GM19452 (cell line): Measurements from ENCODE around the gene TNK1.
A peak's percentile ranks its signal among the peaks of the same experiment; 100 is the strongest.

Experiments
- ATAC-seq: cut with Tn5 transposase; IDR thresholded peaks from one replicate; pipeline ENCODE4 v1.9.1; 2021; ENCODE audit not compliant: unreplicated experiment

TNK1 gene

DNA sequence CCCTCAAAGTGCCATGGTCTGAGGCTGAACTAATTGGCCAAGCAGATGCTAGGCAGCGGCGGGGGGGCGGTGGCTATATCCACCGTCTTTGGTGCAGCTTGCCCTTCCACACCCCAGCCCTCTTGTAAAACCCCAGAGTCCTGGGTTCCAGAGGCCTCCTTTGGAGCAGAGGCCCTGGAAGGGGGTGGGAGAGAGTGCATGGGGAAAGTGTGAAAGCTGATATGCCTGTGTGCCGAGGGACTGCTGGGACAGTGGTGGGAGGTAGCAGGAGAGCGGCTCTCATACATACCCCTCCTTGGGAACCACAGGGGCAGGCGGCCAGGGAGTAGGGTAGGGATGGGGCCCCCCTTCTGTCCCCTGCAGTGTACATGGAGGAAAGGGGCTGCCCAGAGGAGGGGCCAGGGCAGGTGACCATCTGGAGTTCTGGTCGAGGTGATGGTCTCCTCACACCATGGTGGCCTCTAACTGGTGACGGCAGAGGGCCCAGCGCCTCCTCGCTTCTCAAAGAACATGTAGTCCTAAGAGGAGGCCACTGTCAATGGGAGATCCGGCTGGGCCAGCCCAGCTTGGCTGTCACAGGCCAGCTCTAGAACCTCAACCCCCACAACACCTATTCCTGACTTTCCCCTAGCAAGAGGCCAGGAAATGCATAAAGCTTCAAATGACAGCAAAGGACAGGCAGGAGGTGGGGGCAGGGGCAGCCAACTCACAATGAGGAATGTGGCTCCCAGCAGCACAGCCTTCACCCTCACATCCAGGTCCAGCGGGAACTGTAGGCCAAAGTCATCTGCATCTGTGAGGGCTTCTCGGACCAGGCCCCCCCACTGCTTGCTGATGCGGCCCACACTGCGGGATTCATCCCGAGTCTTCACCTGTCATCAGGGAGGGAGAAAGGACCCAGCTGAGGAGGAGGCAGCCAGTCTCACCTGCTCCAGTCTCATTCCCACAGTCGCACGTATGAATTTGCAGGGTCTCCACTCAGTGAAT lies 9.3 kb downstream of the TNK1 start:
- no peak for ATAC-seq

DNA sequence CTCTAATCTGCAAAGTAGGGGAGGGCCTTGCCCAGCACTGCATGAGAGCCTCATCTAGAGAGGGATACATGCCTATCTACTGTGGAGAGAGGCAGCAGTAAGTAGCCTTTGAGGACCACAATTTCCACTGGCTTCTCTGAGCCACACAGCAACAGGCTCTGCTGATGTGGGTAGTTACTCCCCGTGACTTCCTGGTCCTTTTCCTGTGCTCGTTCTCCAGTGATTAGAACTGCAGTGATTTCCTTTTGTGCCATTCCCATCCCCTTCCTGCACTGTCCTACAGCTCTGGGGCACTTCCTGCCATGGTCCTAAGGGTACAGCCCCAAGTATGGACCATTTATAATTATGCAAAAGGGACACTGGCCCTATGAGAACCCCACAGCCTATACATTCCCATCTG lies 10.4 kb downstream of the TNK1 start:
- no peak for ATAC-seq

- ATAC-seq: no peak
These were observed 12.1 kb downstream of the TNK1 start for GRCh38 chr17:7392696-7393612.

DNA sequence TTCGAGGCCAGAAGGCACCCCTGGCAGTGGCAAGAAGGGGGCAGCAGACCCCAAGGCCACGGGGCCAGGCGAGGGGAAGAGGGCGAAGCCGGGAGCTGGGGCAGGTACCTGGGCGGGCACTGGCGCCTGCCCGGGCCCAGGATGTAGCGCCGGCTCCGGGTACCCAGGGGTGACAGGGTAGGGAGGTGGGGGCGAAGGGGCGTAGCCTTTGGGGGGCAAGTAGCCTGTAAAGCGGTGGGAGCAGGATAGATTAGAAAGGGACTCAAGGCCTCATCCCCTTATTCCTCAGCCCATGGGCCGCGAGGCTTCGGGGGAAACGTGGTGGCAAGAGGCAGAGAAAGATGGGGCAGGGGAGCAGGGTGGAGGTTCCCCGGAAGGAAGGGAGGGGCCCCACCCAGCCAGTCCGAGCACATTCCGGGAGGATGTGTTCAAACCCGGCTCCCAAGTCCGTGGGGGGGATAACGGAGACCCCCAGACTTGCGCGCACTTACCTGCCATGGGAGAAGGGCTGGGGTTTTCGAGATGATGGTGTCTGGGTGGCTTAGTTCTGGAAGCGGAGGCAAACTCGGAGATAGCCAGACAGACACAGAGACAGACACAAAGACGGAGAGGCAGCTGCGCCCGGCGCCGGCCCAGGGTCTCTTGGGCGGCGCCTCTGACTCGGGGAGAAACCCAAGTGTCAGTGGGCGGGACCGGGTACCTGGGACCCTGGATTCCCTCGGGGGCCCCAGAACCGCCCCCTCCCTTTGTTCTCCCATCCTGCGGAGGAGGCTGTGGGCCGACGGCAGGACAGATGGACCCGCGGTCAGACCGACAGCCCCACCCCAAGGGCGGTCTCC lies 12.9 kb downstream of the TNK1 start:
- ATAC-seq: peak; percentile 46

DNA sequence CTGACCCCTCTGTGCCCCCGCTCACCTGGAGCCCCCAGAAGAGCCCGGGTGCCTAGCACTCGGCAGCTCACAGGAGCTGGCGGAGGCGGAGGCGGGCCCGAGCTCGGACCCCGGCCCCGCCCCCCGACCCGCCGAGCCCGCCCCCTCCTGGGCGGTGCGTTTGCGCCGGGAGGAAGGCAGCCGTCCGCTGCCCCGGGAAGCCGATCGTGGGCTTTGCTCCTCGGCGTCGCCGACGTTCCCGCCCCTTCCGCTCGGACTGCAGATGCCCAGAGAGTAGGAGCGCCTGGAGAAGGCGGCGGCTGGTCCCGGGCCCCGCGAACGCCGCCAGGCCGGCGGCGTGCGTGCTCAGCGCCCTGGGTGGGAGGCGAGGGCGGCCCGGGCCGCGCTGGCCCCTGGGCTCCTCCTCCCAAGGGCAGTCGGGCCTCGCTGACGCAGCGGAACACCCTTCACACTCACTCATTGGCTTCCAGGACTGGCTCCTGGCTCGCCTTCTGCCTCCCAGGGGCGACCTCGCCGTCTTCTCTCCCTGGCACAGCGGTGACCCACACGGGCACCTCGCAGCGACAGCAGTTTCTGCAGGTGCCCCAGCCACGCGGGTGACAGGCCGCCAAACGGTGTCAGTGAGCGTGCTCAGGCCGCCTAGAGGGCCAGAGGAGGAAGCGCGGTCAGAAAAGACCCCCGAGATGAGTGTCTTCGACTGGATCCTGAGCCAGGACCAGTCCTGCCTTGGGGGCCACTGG lies 13.7 kb downstream of the TNK1 start, which contains the start of gene PLSCR3:
Gene PLSCR3 (minus strand): TSS at position 74 of the 740 bp plus-strand sequence. CDS start 415 bp downstream, outside the sequence.
- ATAC-seq: peak; percentile 73

- no peak for ATAC-seq
These were observed 15.3 kb downstream of the TNK1 start for GRCh38 chr17:7396147-7396546.

GRCh38 chr17:7398612-7399011 lies 17.7 kb downstream of the TNK1 start:
- ATAC-seq: no peak

DNA sequence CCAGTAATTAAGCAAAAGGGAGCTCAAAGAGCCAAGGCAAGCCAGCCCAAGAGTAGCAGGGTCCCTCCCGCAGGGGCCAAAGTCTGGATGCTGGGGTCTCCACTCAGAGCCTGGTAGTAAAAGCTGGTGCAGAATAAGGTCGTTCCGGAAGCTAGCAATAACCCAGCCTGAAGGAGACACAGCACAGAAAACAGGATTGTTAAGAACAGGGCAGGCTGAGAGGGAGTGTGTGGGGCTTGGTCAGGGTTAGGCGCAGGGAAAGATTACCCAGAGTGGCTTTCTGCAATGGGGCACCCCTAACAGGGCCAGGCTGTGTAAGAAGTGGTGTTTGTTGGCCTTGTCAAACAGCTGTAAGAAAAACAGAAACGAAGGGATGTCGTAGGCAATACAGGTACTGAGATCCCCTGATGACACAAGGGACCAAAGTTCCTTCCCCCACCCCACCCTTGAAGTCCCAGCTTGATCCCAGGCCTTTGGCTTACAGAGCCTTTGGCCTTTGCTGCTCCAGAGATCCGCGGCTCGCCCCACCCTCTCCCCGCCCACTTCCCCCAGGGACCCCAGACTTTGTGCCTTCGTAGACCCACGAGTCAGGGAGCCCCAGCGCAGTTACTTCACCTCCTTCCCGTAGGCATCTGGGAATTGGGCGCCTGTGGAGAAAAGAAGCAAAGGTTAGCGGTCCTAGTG lies 22.3 kb downstream of the TNK1 start:
- no peak for ATAC-seq

- no peak for ATAC-seq
These were observed 22.8 kb downstream of the TNK1 start for GRCh38 chr17:7403727-7403976.

DNA sequence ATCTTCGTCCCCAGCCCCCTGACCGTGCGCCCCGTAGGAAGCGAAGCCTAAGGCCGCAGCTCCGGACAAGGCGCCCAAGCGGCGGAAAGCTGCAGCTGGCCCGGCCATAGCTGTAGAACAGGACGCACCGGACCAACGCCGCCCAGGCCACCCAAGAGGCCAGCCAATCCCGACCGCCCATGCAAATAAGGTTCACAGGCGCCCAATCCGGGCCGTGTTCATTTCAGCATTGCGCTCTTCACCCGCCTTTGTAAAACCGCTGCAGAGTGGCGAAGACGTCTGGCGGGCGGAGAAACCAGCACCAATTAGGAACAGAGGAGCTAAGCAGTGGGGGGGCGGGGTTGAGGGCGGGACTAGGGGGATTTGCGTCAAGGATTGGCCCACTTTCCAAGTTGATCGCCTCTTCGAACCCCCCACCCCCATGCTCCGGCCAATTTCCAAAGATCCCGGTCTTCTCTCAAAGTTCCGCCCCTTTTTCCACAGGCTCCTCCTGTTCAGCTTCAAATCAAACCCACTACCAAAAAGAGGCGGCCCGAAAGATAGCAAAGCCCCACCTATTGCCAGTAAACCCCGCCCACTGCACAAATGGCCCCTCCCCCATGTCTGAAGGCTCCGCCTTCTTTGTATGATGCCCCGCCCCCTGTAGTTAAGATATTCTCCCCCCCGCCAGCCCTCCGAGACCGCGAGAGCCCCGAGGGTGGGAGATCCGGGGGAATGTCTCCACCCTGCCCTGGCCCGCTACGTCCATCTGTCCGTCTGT lies 23.3 kb downstream of the TNK1 start, which contains the start of gene TMEM256:
Gene TMEM256 (minus strand): TSS at position 121 of the 760 bp plus-strand sequence. CDS start 13 bp downstream, at position 108.
- peak; percentile 92 for ATAC-seq

GRCh38 chr17:7404737-7405349 lies 24.0 kb downstream of the TNK1 start:
- no peak for ATAC-seq

GRCh38 chr17:7405350-7406234 lies 24.7 kb downstream of the TNK1 start:
- no peak for ATAC-seq

GRCh38 chr17:7406235-7406825 lies 25.4 kb downstream of the TNK1 start:
- ATAC-seq: no peak

DNA sequence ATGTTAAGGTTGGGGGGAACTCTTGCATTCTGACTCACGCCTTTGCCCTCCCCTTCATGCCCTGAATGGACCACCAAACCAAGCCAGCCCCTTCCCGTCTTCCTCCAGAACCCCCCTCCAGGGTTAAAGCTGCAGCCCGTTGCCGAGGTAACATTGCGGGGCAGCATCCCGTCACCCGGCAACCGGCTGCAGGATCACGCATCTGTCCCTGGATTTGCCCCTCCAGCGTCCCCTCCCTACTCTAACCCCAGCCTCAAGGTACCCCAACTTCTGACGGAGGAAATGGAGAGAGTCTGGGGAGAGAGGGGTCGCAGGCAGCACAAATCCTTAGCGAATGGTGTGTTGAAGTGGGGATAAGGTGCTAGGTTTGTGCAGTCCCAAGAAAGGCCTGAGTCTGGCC lies 26.2 kb downstream of the TNK1 start:
- ATAC-seq: no peak

GRCh38 chr17:7407485-7408251 lies 26.8 kb downstream of the TNK1 start, which contains the start of gene NLGN2:
Gene NLGN2, plus strand, starts transcription at chr17:7407845. Its CDS starts 411 bp downstream, at chr17:7408256.
- no peak for ATAC-seq

DNA sequence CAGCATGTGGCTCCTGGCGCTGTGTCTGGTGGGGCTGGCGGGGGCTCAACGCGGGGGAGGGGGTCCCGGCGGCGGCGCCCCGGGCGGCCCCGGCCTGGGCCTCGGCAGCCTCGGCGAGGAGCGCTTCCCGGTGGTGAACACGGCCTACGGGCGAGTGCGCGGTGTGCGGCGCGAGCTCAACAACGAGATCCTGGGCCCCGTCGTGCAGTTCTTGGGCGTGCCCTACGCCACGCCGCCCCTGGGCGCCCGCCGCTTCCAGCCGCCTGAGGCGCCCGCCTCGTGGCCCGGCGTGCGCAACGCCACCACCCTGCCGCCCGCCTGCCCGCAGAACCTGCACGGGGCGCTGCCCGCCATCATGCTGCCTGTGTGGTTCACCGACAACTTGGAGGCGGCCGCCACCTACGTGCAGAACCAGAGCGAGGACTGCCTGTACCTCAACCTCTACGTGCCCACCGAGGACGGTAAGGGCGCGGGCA lies 27.4 kb downstream of the TNK1 start:
- no peak for ATAC-seq
